Measurements from ENCODE around the gene LMCD1. TPM values are rescaled to one million over a fixed set of nuclear protein-coding genes. Genes with fewer than 3 reads are reported as not detected.

Gene LMCD1
- total RNA-seq, 4 donors from 2014 or later: 1.6 to 90.8 (median 12.3) TPM

DNA sequence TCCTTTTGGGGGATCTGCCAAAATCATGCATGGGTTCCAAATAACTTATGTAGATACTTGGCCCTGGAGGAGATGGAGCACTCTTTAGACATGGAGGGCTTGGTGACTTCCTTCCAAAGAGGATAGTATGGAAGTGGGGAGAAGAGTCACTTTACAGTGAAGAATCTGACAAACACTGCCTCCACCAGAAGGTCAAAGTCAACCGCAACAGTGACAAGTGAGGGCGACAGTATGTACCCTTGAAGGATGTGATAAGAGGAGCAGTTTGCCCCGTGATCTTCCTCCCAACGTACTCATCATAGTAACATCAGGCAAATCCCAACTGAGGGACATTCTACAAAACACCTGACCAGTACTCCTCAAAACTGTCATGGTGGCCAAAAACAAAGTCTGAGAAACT, 62.0 kb downstream of the LMCD1 start:
- DNase-seq: no peak
- Histone ChIP-seq H3K27ac (no peak overlapping the region), H3K4me1 (no peaks in the 10 kb centered on the region), H3K4me3 (no peak overlapping the region), H3K9me3 (no peaks in the 10 kb centered on the region), H3K36me3 (peaks cover 0 to 5% (median 0%) of the 10 kb centered on the region in 3 donors), H3K27me3 (no peaks in the 10 kb centered on the region)
- TF ChIP-seq, protein P1, sequence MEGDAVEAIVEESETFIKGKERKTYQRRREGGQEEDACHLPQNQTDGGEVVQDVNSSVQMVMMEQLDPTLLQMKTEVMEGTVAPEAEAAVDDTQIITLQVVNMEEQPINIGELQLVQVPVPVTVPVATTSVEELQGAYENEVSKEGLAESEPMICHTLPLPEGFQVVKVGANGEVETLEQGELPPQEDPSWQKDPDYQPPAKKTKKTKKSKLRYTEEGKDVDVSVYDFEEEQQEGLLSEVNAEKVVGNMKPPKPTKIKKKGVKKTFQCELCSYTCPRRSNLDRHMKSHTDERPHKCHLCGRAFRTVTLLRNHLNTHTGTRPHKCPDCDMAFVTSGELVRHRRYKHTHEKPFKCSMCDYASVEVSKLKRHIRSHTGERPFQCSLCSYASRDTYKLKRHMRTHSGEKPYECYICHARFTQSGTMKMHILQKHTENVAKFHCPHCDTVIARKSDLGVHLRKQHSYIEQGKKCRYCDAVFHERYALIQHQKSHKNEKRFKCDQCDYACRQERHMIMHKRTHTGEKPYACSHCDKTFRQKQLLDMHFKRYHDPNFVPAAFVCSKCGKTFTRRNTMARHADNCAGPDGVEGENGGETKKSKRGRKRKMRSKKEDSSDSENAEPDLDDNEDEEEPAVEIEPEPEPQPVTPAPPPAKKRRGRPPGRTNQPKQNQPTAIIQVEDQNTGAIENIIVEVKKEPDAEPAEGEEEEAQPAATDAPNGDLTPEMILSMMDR (IDR thresholded peaks at IDR 0.05): no peak
- TF ChIP-seq POLR2A (IDR thresholded peaks at IDR 0.05): no peak

DNA sequence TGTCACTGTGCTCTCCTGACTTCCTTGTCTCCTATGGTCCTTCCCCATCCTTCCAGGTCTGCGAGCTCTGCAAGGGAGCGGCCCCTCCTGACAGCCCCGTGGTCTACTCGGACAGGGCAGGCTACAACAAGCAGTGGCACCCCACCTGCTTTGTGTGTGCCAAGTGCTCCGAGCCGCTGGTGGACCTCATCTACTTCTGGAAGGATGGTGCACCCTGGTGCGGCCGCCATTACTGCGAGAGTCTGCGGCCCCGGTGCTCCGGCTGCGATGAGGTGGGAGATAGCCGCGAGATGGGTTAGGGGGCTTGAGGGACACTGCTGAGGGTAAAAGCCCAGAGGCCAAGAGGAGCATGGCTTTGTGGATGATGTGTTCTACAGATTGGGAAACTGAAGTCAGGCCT, 63.8 kb downstream of the LMCD1 start:
- H3K9me3 ChIP-seq: no peaks in the 10 kb centered on the region
- TF ChIP-seq POLR2A (IDR thresholded peaks at IDR 0.05): no peak
- TF ChIP-seq, protein P1 (IDR thresholded peaks at IDR 0.05): no peak
- H3K27ac ChIP-seq: no peak overlapping the region
- H3K27me3 ChIP-seq: no peaks in the 10 kb centered on the region
- peaks cover 0 to 5% (median 0%) of the 10 kb centered on the region in 3 donors for H3K36me3 ChIP-seq
- H3K4me1 ChIP-seq: no peaks in the 10 kb centered on the region
- no peak overlapping the region for H3K4me3 ChIP-seq
- no peak for DNase-seq

DNA sequence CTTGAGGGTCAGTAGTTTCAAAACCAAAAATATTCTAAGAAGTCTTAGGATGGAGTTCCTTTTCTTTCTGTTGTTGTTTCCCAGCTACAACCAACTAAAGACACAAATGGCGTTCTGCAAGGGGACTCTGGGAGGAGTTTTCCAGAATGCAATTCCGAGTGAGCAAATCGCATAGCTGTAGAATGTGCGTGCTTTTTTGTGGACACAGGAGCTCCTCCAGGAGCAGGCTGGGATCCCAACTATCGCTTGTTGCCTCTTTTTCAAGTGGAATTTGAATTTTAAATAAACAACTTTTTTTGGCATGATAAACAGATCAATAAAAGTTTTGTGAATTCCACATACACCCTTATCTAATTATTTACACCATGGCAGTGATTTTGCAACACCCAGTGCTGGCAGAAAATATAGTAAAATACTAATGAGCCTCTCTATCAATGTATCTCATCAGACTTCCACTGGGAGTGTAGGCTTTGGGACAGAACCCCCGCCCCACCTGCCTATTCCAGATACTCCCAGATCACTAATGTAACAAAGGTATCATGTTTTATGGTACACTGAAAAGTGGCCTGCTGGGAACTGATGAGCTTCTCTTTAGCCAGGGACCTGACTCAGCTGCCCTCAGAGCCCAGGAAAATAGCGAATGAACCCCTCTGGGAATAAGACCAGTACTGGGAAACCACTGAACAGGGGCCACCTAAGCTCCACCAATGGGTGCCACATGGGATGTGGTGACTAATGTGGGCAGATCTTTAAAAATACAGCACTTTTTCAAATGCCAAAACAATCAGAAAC, 66.4 kb downstream of the LMCD1 start:
- no peaks in the 10 kb centered on the region for H3K9me3 ChIP-seq
- H3K4me1 ChIP-seq: no peaks in the 10 kb centered on the region
- H3K27me3 ChIP-seq: no peaks in the 10 kb centered on the region
- no peak overlapping the region for H3K4me3 ChIP-seq
- TF ChIP-seq POLR2A (IDR thresholded peaks at IDR 0.05): no peak
- TF ChIP-seq, protein P1 (IDR thresholded peaks at IDR 0.05): no peak
- no peak overlapping the region for H3K27ac ChIP-seq
- peaks cover 0 to 5% (median 0%) of the 10 kb centered on the region in 3 donors for H3K36me3 ChIP-seq
- DNase-seq: no peak

DNA sequence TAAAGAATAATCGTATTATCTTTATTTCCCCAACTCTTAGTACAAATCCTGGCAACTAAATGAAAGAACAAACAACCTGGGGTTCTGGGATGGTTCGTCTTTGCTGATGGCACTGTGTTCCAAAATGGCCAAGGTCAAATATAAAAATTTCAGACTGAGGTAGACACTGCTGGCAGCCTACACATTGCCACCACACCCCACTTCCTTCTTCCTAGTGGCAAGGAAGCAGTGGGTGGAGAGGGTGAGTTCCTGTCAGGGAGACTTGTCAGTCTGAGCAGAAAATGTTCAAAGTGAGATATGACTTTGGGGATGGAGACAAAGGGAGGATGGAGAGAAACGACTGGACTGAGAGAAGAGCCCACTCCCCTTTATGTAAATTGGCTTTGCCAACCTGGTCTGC, 69.6 kb downstream of the LMCD1 start:
- H3K36me3 ChIP-seq: no peaks in the 10 kb centered on the region
- H3K9me3 ChIP-seq: no peaks in the 10 kb centered on the region
- H3K4me3 ChIP-seq: no peak overlapping the region
- DNase-seq: no peak
- no peaks in the 10 kb centered on the region for H3K4me1 ChIP-seq
- H3K27me3 ChIP-seq: no peaks in the 10 kb centered on the region
- H3K27ac ChIP-seq: no peak overlapping the region
- TF ChIP-seq, protein P1 (IDR thresholded peaks at IDR 0.05): no peak
- TF ChIP-seq POLR2A (IDR thresholded peaks at IDR 0.05): no peak

DNA sequence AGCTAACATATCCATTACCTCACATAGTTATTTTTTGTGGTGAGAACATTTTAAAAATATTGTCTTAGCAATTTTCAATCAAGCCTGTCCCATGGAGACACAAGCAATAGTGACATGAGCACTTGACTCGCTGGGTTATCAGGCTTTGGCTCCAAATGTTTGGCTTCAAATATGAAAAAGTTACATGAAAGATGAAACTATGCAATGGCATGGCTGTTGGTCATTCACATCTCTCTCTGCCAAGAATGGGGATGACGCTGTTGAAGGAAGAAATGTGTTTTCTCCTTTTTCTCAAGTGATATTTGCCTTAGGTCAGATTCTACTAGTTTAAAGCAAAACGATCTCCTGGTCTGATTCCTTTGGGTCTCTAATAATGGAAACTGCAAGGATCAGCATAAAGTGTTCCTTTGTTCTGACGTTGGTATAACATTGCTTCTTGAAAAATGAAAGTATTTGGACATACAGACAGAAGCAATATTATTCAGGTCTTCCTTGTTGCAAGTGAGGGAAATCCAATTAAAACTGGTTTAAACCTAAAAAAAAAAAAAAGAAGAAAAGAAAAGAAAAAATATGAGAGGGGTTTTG, 71.8 kb downstream of the LMCD1 start:
- H3K27ac ChIP-seq: no peak overlapping the region
- no peak for TF ChIP-seq POLR2A (IDR thresholded peaks at IDR 0.05)
- TF ChIP-seq, protein P1 (IDR thresholded peaks at IDR 0.05): no peak
- H3K9me3 ChIP-seq: no peaks in the 10 kb centered on the region

More for the DNA sequence above, 71.8 kb downstream of the LMCD1 start:
- Histone ChIP-seq H3K36me3 (no peaks in the 10 kb centered on the region), H3K4me3 (no peak overlapping the region), H3K27me3 (no peaks in the 10 kb centered on the region), H3K4me1 (no peaks in the 10 kb centered on the region)
- no peak for DNase-seq
